Activated CD8-positive, alpha-beta memory T cell treated with anti-CD3 and anti-CD28 coated beads for 48 hours (primary cell): ENCODE data around the gene LARP4.
"Not testable (repeated sequence)": the region's sequence is repeated elsewhere in the genome, so short reads cannot be mapped to it uniquely, and the experiment has no call there.

Source experiments
- DNase-seq, 3 experiments: peaks; one replicate each; pipeline ENCODE4 v3.0.0-alpha.2; 2020; ENCODE audit warnings: low read depth in 2 of 3, low spot score in 2 of 3

LARP4 gene

GRCh38 chr12:50400104-50400637, 514 bp upstream of the LARP4 start:
- DNase-seq, result no peak

- DNase-seq, result no peak
Observed at GRCh38 chr12:50401500-50402081, 906 bp downstream of the LARP4 start.

- DNase-seq, result no peak
Observed at GRCh38 chr12:50402264-50403000, 1.7 kb downstream of the LARP4 start.

- no peak for DNase-seq
Observed at GRCh38 chr12:50403001-50403440, 2.3 kb downstream of the LARP4 start.

- DNase-seq, result no peak
Observed at GRCh38 chr12:50404307-50404706, 3.6 kb downstream of the LARP4 start.

DNA sequence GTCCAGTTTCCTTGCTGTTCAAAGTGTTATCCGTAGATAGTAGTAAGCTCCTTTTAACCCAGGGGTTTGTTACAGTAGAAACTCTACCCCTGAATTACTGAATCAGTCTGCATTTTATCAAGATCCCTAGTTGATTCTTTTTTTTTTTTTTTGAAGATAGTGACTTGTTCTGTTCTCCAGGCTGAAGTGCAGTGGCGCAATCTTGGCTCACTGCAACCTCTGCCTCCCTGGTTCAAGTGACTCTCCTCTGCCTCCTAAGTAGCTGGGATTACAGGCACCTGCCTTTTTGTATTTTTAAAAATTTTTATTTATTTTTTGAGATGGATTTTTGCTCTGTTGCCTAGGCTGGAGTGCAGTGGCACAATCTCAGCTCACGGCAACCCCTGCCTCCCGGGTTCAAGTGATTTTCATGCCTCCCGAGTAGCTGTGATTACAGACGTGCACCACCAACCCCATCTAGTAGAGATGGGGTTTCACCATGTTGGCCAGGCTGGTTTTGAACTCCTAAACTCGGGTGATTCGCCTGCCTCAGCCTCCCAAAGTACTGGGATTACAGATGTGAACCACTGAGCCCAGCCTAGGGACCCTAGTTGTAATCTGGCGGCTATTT, 10.5 kb downstream of the LARP4 start:
- DNase-seq, result no peak

- no peak for DNase-seq
Observed at GRCh38 chr12:50415899-50416479, 15.3 kb downstream of the LARP4 start.

DNA sequence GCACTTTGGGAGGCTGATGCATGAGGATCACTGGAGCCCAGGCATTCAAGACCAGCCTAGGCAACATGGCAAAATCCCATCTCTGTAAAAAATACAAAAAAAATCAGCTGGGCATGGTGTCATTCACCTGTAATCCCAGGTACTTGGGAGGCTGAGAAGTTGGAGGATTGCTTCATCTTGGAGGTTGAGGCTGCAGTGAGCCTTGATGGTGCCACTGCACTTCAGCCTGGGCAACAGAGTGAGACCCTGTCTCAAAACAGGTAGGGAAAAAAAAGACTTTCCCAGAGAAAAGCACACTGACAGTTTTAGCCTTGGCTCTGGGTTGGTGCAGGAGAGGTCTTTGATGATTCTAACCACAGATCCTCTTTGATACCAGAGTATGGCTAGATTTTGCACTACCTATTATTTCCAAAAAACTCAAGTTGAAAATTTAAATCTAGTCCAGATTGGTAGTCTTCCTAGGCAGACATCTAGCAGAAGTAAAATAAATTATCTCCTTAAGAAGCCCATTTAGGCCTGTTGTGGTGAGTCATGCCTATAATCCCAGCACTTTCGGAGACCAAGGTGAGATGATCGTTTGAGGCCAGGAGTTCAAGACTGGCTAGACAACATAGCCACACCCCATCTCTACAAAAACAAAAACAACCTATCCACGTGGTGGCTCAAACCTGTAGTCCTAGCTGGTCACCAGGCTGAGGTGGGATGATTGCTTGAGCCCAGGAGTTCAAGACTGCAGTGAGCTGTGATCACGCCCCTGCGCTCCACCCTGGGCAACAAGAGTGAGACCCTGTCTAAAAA, 18.6 kb downstream of the LARP4 start:
- no peak for DNase-seq

GRCh38 chr12:50422855-50423254, 22.2 kb downstream of the LARP4 start:
- DNase-seq, result not testable (repeated sequence)

DNA sequence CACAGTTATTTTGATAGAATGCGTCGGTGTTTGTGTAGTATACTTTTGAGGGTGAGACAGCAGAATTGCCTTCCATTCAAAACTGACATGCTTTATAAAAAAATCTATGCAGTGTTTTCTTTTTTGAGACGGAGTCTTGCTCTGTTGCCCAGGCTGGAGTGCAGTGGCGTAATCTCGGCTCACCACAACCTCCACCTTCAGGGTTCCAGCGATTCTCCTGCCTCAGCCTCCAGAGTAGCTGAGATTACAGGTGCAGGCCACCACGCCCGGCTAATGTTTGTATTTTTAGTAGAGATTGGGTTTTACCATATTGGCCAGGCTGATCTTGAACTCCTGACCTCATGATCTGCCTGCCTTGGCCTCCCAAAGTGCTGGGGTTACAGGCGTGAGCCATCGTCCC, 22.7 kb downstream of the LARP4 start:
- not testable (repeated sequence) for DNase-seq

- no peak for DNase-seq
Observed at GRCh38 chr12:50425589-50426258, 25.0 kb downstream of the LARP4 start.

- not testable (repeated sequence) for DNase-seq
Observed at GRCh38 chr12:50431656-50432055, 31.0 kb downstream of the LARP4 start.

GRCh38 chr12:50440288-50440687, 39.6 kb downstream of the LARP4 start:
- no peak for DNase-seq

DNA sequence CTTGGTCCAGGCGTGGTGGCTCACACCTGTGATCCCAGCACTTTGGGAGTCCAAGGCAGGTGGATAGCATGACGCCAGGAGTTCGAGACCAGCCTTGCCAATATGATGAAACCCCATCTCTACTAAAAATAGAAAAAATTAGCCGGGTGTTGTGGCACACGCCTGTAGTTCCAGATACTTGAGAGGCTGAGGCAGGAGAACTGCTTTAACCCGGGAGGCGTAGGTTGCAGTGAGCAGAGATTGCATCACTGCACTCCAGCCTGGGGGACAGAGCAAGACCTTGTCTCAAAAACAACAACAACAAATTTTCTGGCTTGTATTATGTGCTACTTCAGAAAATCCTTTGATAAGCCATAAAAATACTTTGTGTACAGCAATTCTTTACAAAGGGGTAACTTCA, 41.1 kb downstream of the LARP4 start:
- no peak for DNase-seq

- DNase-seq, result no peak
Observed at GRCh38 chr12:50442178-50442908, 41.7 kb downstream of the LARP4 start.

DNA sequence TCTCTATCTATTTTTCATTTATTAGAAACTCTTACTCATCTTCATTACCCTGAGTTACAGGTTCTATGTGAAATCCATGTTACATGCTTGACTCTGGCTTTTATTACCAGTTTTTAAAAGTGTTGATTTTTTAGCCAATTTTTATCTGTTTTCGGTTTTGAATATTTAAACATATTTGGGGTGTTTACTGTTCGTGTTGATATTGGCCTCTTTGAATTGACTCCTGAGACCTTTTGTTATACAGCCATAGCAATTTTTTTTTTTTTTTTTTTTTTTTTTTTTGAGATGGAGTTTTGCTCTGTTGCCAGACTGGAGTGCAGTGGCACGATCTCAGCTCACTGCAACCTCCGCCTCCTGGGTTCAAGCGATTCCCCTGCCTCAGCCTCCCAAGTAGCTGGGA, 49.0 kb downstream of the LARP4 start:
- DNase-seq, result not testable (repeated sequence)

DNA sequence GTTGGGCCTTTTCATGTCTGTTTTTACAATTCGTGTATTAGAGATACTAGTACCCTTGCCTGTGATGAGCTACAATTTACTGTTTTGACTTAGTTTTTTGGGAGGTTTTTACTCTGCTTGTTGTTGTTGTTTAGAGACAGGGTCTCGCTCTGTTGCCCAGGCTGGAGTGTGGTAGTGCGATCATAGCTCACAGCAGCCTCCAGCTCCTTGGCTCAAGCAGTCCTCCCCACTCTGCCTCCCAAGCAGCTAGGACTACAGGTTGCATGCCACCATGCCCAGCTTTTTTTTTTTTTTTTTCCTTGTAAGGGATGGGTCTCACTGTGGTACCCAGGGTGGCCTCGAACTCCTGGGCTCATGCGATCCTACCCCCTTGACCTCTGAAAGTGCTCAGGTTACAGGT, 52.1 kb downstream of the LARP4 start:
- no peak for DNase-seq

DNA sequence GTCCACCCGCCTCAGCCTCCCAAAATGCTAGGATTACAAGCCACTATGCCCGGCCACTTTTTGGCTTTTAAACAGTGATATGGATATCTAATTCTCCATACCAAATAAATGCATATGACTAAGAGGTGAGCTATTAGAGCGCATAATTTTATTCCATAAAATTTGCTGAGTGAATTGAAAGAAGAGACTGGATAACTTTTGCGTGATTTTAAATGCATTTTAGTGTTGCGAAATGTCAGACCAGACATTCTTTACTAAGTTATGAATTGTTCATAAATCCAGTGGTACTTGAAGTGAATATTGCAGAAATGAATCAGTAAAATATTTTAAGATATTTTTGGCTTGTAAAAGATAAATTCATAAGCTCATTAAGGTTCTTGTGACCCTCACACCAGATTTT, 53.2 kb downstream of the LARP4 start:
- no peak for DNase-seq

DNA sequence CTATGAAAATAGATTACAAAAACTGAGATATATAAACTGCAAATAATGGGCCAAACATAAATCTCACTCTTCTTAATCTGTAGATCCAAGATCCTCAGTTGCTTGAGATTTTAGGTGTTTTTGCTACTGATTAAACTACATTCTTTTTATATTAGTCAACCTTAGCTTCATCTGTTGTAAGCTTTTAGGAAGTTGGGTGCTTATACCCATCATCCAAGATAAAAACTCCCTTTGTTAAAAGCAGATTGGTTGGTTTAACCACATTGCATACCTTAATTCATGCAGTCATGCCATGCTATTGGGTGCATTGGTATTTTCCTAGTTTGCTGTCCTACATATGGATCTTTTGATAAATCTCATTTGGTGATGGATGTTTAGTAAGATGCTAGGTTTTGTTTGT, 57.9 kb downstream of the LARP4 start:
- no peak for DNase-seq

DNA sequence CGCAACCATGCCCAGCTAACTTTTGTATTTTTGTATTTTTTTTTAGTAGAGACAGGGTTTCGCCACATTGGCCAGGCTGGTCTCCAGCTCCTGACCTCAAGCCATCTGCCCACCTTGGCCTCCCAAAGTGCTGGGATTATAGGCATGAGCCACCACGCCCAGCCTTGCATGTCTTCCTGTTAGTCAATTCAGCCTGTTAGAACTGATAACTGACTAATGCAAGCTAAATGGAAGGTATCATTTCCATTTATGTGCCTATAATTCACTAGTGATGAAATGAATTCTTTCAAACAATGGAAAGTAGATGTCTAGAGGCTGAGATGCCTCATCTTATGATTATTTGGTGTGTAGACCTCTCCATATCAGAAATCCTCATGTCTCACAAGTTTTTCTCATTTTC, 66.8 kb downstream of the LARP4 start:
- no peak for DNase-seq
